ES-I3 (cell line): ENCODE results near the gene FOXO6.

Experiments
- H3K36me3 ChIP-seq: 2 replicates; pipeline ENCODE4 v1.6.1; 2013; ENCODE audit warnings: mild to moderate bottlenecking, low read length, control low read depth, moderate library complexity; ENCODE audit not compliant: insufficient read depth
- H3K4me1 ChIP-seq: 2 replicates; pipeline ENCODE4 v1.6.1; 2013; ENCODE audit warnings: mild to moderate bottlenecking, control low read depth, low read length; ENCODE audit not compliant: insufficient read depth
- H3K9ac ChIP-seq: 2 replicates; pipeline ENCODE4 v1.6.1; 2013; ENCODE audit warnings: low read depth, mild to moderate bottlenecking, low read length, moderate library complexity
- H3K9me3 ChIP-seq: 2 replicates; pipeline ENCODE4 v1.6.1; 2013; ENCODE audit warnings: mild to moderate bottlenecking, low read length, moderate library complexity; ENCODE audit not compliant: control insufficient read depth, insufficient read depth

FOXO6 gene

DNA sequence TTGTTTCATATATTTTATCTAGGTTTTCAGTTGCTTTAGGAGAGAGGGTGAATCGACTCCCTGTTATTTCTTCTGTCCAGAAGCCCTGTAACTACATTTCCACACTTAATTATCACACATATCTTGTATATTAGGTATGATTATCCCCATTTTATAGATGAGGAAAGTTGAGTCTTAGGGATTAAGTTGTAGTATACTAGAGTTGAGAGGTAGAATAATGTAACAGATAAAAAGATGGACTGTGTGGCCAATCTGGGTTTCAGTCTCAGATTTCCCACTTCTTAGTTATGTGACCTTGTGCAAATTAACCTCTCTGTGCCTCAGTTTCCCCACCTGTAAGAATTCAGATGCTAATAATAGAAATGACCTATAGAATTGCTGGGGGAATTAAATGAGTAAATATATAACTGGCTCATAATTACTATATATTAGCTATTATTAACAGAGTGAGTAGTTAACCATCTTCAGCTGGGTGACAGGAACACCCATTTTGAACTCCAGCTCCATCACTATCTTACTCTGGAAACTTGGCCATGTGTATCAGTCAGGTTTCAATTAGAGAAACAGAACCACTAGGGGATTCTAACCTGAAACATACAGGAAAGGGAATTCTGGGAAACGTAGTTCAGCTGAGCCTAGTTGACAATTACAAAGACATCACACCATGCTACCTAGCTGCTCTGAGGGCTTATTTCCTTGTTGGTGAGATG is 20.4 kb upstream of the FOXO6 start:
- Histone ChIP-seq H3K36me3 (no peaks in the 10 kb centered on the region), H3K9me3 (no peaks in the 10 kb centered on the region), H3K4me1 (peaks cover 10% of the 10 kb centered on the region), H3K9ac (no peak overlapping the region)

DNA sequence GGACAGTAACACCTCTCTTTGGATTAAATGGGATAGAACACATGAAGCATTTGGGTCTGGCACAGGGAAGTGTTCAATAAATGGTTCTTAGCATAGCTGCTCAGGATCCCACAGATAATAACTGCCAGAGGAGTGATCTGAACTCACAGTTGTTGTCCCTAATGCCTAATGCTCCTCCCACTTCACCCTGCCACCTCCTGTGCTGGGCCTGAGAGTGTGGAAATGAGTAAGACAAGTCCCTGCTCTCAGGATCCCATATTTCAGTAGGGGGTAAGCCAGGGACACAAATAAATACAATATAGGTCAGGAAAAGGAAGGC is 19.9 kb upstream of the FOXO6 start:
- no peaks in the 10 kb centered on the region for H3K36me3 ChIP-seq
- no peak overlapping the region for H3K9ac ChIP-seq
- H3K4me1 ChIP-seq, result peaks cover 10% of the 10 kb centered on the region
- no peaks in the 10 kb centered on the region for H3K9me3 ChIP-seq

- H3K4me1 ChIP-seq, result peaks cover 10% of the 10 kb centered on the region
- no peaks in the 10 kb centered on the region for H3K36me3 ChIP-seq
- H3K9ac ChIP-seq, result no peak overlapping the region
- H3K9me3 ChIP-seq, result no peaks in the 10 kb centered on the region
Measured at GRCh38 chr1:41341772-41342562, 19.3 kb upstream of the FOXO6 start.

DNA sequence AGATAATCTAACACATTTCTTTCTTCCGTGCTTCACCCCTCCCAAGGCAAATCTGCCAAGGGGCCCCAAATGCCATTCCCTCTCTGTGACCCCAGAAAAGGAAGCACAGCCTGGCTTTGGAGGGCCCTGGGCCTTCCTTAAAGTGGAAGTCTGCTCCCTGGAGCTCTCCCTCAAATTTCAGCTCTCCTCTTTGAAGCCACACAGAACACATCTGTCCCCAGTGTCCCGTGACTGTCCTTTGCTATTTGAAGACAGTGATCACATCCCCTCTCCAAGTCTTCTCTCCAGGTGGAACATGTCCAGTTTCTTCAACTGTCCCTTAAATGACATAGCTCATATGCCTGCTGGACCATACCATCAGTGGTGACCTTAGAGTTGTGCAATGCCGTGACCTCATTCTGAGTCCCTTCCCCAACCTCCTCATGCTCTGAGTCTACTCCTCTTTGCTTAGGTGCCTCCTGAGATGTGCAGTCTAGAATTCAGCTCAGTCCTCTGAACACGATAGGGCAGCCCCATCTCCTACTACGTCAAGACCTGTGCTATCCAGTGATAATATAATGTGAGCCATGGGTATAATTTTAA is 18.4 kb upstream of the FOXO6 start:
- Histone ChIP-seq H3K36me3 (no peaks in the 10 kb centered on the region), H3K9me3 (no peaks in the 10 kb centered on the region), H3K4me1 (peaks cover 10% of the 10 kb centered on the region), H3K9ac (no peak overlapping the region)

- Histone ChIP-seq H3K36me3 (no peaks in the 10 kb centered on the region), H3K9ac (no peak overlapping the region), H3K9me3 (no peaks in the 10 kb centered on the region), H3K4me1 (peaks cover 10% of the 10 kb centered on the region)
Measured at GRCh38 chr1:41343790-41344699, 17.2 kb upstream of the FOXO6 start.

DNA sequence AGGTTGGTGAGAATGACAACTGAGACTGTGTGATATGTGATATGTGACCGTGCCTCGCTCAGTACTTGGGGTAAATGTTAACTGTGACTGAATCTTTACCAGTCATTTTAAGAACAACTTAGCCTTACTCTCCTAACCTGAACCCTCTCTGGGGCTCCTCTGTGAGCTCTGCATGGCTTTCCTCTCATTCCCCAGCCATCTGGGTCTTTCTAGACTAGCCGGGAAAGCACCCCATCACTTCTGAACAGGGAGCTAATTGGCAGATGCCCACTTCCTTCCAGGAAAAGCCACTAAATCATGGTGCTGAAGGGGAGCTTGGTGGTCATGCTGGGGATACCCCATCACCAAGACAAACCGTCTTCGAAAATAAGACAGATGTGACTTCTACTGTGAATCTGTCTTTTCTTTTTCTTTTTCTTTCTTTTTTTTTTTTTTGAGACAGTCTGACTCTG is 16.5 kb upstream of the FOXO6 start:
- H3K9me3 ChIP-seq, result no peaks in the 10 kb centered on the region
- no peak overlapping the region for H3K9ac ChIP-seq
- no peaks in the 10 kb centered on the region for H3K36me3 ChIP-seq
- H3K4me1 ChIP-seq, result peaks cover 10% of the 10 kb centered on the region

- Histone ChIP-seq H3K9me3 (no peaks in the 10 kb centered on the region), H3K9ac (no peak overlapping the region), H3K4me1 (peaks cover 10% of the 10 kb centered on the region), H3K36me3 (no peaks in the 10 kb centered on the region)
Measured at GRCh38 chr1:41345434-41346075, 15.7 kb upstream of the FOXO6 start.

- no peak overlapping the region for H3K9ac ChIP-seq
- peaks cover 7% of the 10 kb centered on the region for H3K4me1 ChIP-seq
- no peaks in the 10 kb centered on the region for H3K36me3 ChIP-seq
- H3K9me3 ChIP-seq, result no peaks in the 10 kb centered on the region
Measured at GRCh38 chr1:41347276-41347675, 14.0 kb upstream of the FOXO6 start.

GRCh38 chr1:41348394-41348793 is 12.8 kb upstream of the FOXO6 start:
- Histone ChIP-seq H3K9me3 (no peaks in the 10 kb centered on the region), H3K4me1 (peaks cover 8% of the 10 kb centered on the region; the same call in 1 of the 2 replicates), H3K9ac (no peak overlapping the region), H3K36me3 (no peaks in the 10 kb centered on the region)

GRCh38 chr1:41349361-41350054 is 11.7 kb upstream of the FOXO6 start:
- H3K36me3 ChIP-seq, result no peaks in the 10 kb centered on the region
- H3K4me1 ChIP-seq, result peaks cover 8% of the 10 kb centered on the region; the same call in 1 of the 2 replicates
- no peak overlapping the region for H3K9ac ChIP-seq
- no peaks in the 10 kb centered on the region for H3K9me3 ChIP-seq

- Histone ChIP-seq H3K4me1 (peaks cover 8% of the 10 kb centered on the region; the same call in 1 of the 2 replicates), H3K9ac (no peak overlapping the region), H3K36me3 (no peaks in the 10 kb centered on the region), H3K9me3 (no peaks in the 10 kb centered on the region)
Measured at GRCh38 chr1:41350055-41350378, 11.2 kb upstream of the FOXO6 start.

DNA sequence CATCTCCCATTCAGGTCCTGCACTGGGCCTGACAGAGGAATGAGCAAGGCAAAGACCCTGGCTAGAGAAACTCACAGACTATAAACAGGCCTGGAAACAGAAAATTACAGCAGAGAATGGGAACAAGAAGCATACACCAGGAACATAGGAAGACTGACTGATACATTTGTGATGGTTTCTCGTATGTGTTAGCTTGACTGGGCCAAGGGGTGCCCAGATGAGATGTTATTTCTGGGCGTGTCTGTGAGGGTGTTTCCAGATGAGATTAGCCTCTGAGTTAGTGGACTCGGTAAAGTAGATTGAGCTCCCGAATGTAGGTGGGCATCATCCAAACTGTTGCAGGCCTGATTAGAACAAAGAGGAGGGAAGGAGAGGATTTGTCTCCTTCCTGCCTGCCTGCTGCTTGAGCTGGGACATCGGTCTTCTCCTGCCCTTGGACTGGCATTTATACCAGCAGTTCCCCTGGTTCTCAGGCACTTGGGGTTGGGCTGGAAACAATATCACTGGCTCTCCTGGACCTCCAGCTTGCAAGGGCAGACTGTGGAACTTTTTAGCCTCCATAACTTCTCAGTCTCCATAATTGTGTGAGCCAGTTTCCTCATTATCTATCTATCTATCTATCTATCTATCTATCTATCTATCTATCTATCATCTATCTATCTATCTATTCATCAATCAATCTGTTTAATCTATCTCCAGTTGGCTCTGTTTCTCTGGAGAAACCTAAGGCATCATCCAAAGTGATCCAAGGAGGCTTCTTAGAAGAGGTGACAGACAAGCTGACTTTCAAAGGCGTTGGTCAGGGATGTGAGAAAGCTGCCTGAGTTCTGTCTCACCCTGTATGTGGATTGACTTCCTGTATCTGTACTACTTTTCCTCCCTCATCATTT is 9.7 kb upstream of the FOXO6 start:
- Histone ChIP-seq H3K36me3 (no peaks in the 10 kb centered on the region), H3K4me1 (peaks cover 8% of the 10 kb centered on the region; the same call in 1 of the 2 replicates), H3K9ac (no peak overlapping the region), H3K9me3 (no peaks in the 10 kb centered on the region)

GRCh38 chr1:41353744-41354143 is 7.5 kb upstream of the FOXO6 start:
- H3K4me1 ChIP-seq, result peaks cover 23% of the 10 kb centered on the region
- H3K9ac ChIP-seq, result no peak overlapping the region
- no peaks in the 10 kb centered on the region for H3K36me3 ChIP-seq
- H3K9me3 ChIP-seq, result no peaks in the 10 kb centered on the region
